HG02588 (cell line): ENCODE results near the gene CTRL.
A peak's percentile ranks its signal among the peaks of the same experiment; 100 is the strongest.
"Not testable (repeated sequence)": the region's sequence is repeated elsewhere in the genome, so short reads cannot be mapped to it uniquely, and the experiment has no call there.

ENCODE experiments used
- ATAC-seq: cut with Tn5 transposase; IDR thresholded peaks from one replicate; pipeline ENCODE4 v1.9.1; 2021; ENCODE audit warnings: mild to moderate bottlenecking, moderate library complexity; ENCODE audit not compliant: unreplicated experiment

CTRL gene

DNA sequence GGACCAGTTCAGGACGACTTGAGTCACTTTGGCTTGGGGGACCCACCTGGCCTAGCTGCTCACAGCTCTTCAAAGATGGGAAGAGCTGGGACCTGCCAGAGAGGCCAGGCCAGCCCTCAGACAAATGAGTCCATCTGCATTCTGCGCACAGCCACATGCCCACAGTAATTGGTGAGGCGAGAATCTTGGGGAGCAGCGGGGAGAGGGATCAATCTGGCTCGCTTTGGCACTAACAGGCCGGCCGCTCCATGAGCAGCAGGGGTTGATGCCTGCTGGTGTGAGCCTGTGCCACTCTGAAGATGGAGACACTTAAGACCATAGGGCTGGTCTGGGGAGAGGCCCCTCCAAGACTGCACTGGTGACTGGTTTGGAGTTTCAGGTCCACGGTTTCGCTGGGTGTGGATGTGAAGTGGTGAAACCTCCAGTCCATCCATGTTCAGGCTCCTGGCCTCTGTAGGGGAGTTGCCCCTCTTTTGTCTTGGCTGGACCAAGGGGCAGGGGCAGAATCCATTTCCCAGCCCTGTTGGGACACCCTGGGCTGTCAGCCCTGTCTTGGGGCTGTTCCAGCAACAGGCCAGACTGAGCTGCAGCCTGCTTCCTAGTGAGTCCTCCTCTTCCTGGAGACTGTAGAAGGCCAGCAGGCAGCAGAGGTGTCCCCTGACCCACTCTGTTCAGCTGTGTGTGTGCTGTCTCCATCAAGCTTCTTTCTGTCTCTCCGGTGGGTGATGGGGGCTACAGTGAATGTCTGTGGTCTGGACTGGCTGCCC is 7.3 kb downstream of the CTRL start:
- no peak for ATAC-seq

DNA sequence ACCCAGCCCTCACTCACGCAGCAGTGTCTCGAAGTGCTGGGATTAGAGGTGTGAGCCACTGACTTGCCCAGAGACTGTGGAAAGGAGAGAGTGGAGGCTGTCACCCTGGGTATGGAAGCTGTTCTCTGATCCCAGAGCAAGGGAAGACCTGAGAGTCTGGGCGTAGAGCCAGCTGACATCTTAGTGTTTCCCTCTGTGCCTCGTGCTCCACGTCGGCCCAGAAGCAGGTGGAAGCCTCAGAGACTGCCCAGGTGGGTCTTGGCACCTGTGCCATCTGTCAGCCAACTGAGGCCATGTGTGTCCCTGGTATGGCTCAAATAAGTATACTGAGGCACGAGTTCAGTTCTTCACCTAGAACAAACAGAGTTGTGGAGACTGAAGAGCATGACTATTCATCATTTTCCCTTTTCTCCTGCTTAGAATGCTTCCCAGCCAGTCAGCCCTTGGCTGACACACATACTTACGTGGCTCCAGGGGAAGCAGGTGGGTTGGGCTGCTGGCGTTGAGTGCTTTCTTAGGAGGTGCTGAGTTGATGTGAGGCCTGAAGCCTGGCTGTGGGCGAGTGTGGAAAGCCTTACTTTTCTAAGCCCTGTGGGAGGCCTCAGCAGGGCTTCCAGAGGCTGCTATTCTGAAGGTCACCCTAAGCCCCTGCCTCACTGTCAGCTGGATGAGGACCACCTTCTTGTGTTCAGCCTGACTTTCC is 8.1 kb downstream of the CTRL start:
- no peak for ATAC-seq

- ATAC-seq = no peak
Measured at GRCh38 chr16:67922740-67923139, 8.9 kb downstream of the CTRL start.

DNA sequence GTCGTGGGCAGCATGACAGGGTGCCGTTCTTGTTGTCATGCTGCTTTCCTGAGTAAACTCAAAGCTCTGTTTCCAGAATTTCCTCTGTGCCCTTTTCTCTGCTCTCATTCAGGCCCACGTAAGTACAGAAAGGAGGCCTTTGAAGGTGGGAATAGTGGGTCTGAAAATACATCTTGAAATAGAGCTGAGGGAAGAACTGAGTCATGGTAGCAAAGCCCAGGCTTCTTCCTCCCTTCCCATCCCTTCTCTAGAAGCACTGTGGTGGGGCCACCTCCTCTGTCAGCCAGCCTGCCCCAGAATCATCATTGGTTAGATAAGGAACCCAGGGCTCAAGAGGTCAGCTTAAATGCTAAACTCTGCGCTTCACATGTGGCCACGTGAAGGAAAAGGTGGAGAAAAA is 9.4 kb downstream of the CTRL start:
- no peak for ATAC-seq

DNA sequence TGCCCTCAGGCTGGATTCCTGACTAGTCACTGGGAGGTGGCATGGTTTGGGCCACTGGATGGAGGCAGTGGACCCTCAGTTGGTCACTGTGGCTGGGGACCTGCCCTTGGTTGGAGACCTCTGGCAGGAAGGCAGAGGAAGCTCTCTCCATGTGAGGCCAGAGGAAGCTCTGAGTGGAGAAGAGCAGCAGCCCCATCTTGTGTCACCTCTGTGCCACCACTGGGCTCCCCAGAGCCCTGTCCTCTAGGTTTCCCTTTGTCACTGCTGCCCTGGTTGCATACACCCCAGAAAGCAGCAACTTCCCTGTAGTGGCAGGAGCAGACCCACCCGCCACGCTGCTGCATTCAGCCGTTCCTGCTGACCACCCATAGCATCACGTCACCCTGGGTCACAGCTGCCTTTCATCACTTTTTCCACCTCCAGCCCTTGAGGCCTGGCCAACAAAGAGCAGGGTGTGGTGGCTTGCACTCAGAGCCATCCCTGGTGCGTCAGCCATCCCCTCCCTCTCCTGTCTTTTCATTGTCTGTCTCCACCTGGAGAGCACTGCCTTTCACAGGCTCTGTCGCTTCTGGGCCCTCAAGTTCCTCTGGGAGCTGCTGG is 11.9 kb downstream of the CTRL start:
- no peak for ATAC-seq

DNA sequence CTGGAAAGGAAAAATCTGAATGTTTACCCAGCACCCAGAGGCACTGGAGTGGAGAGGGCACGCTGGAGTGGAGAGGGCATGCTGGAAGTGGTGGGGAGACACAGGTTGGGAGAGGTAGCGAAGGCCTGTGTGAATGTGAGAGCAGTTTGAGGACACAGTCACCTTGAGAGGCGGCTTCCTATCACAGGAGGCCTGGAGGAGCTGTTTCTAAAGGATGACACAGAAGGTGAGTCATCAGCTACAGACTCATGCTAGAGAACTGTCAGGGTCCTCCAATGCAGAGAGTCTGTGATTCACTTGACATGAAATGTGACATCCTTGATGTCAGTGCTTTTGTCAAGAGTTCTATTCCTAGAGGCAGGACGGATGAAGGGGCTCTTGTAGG is 13.8 kb downstream of the CTRL start:
- no peak for ATAC-seq

GRCh38 chr16:67917140-67917851 is 14.4 kb downstream of the CTRL start:
- ATAC-seq = no peak

DNA sequence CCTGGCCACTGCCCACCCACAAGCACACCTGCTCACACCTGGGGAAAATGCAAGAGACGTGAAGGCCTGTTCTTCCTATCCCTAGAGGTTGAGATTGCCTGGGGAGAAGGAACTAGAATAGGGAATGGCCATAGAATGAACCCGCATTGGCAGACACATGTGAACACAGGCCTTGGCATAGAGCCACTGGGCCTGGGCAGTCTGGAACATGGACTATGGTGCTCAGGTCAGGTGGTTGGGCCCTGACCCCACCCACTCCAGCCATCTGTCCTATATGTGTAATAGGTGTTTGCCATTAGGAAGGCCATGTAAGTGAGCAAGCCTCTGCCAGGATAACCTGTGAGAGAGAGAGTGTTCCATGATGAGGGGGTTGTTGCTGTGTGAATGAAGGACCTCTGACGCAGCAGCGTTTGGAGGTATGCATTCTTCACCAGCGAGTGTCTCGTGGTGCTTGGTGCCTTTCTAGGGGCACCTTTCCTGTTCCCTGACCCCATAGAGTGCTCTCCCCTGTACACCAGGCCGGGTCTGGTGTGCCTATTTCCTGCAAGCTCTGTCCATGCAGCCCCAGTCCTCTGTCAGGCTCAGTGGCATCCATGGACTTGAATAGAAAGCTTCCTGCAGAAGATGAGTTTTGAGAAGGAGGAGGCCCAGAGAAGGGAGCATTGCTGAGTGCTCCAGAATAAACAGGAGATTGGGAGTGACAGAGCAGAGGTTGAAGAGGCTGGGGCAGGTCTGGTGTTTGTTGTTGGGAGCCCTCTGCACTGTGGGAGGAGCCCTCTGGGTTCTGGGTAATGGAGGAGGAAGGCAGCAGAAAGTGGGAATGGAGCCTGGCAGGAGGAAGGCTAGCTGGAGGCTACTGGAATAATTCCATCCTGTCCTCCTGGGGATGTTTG is 15.6 kb downstream of the CTRL start:
- no peak for ATAC-seq

DNA sequence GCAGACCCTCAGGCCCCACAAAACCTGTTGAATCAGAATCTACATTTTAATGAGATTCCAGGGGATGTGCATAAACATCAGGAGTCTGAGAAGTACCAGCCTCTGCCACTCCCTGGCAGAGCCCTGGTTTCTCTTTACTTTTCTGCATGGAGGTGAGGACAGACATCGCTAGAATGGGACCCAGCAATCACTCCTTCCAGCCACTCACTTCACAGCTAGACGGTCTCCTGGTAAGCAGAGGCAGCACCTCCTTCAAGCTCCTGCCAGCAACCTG is 16.2 kb downstream of the CTRL start:
- not testable (repeated sequence) for ATAC-seq

DNA sequence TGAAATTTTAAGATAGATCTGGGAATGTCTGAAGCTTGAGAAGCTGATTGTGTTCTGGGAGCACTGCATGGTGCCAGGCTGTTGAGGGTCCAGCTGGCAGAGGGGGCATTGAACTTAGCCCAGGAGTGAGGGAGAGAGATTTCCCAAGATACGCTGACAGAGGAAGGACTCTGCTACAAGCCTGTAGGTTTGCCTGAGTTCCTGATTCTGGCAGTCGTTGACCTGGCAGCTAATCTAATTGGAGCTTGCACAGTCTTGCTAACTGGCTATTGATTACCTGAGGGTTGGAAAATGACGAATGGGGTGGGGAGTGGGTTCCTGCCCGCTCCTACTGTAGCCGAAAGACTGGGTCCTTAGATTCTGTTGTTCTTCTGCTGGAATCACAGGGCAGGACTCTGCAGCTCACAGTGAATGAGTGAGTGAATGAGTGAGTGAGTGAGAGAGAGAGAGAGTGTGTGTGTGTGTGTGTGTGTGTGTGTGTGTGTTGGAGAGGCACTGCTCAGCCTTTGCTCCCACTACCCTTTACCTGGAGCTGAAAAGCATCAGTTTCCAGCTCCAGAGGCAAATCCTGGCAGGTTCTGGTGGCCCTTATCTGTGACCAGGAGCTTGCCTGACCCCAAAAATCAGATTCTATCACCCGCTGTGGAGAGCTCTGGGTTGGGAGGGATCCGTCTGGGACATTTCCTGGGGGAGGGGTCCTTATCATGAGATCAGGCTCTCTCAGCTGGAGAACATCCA is 16.7 kb downstream of the CTRL start:
- ATAC-seq = no peak

DNA sequence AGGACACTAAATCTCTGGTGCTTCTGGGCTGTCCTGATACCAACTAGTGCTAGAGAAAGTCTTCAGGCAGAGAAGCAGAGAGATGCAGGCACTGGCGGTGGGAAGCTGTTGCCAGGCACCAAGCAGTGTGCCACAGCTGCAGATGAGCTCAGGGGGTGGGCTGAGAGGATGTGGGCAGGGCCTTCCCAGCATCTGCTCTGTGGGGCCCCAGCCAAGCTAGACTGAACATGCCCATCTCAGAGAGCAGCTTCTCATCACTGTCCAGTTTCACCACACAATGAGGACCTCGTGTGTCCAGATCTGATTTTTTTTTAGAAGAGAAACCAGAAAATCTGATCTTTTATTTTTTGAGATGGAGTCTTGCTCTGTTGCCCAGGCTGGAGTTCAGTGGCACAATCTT is 21.5 kb downstream of the CTRL start:
- no peak for ATAC-seq

GRCh38 chr16:67909056-67909742 is 22.5 kb downstream of the CTRL start:
- ATAC-seq = no peak

- ATAC-seq = no peak
Measured at GRCh38 chr16:67907397-67908180, 24.1 kb downstream of the CTRL start.

GRCh38 chr16:67902831-67903230 is 28.8 kb downstream of the CTRL start:
- no peak for ATAC-seq

- no peak for ATAC-seq
Measured at GRCh38 chr16:67901734-67902133, 29.9 kb downstream of the CTRL start.

DNA sequence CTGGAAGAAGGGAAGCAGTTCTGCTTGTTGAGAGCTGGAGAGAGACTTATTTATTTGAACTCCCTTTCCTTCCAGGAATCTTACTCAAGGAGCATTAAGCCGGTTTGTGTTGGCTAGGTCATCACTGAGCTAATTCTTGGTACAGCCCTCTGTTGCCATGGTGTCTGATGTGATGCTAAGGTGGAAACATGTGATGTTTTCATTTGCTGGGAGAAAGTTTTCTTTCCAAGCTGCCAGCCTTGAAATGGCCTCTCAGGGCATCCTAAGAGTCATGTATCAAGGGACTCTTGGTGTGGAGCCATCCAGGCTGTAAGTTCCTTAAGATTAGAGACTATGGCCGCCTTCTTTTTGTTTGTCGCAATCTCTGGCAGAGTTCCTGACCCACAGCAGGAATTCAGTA is 34.4 kb downstream of the CTRL start:
- no peak for ATAC-seq

GRCh38 chr16:67893743-67894399 is 37.8 kb downstream of the CTRL start:
- ATAC-seq = peak; percentile 20
